Neural crest cell (in vitro differentiated cells): ENCODE measurements around the gene PRR20E. TPM values are rescaled to one million over a fixed set of nuclear protein-coding genes. Genes with fewer than 3 reads are reported as not detected.
"Not testable (repeated sequence)": the region's sequence is repeated elsewhere in the genome, so short reads cannot be mapped to it uniquely, and the experiment has no call there.

Experiments
- DNase-seq: peaks from one replicate; pipeline ENCODE4 v3.0.0; 2021; ENCODE audit warnings: low read depth, mixed read lengths, low spot score
- H3K27ac Mint-ChIP-seq: one replicate; pipeline ENCODE4 v1.8.0; 2021; ENCODE audit warnings: mild to moderate bottlenecking, mixed read lengths; ENCODE audit not compliant: unreplicated experiment
- H3K27me3 Mint-ChIP-seq: 2 replicates; pipeline ENCODE4 v1.8.0; 2021; ENCODE audit warnings: low read depth, mild to moderate bottlenecking, mixed read lengths
- H3K36me3 Mint-ChIP-seq: 2 replicates; pipeline ENCODE4 v1.8.0; 2021; ENCODE audit warnings: low read depth, mild to moderate bottlenecking, mixed read lengths
- H3K4me1 Mint-ChIP-seq: 2 replicates; pipeline ENCODE4 v1.8.0; 2021; ENCODE audit warnings: mixed read lengths
- H3K4me3 Mint-ChIP-seq: one replicate; pipeline ENCODE4 v1.8.0; 2021; ENCODE audit warnings: mild to moderate bottlenecking, mixed read lengths
- H3K9me3 Mint-ChIP-seq: 2 replicates; pipeline ENCODE4 v1.8.0; 2021; ENCODE audit warnings: mixed read lengths
- total RNA-seq: library from RNA; stranded (reverse); gene quantifications from 2 replicates; pipeline ENCODE4 v1.2.1, GENCODE V29; 2021
- TF ChIP-seq, protein P1 (sequence below): fragments of 200-600 bp; sonication (generic); conservative IDR thresholded peaks from 2 replicates; pipeline ENCODE4 v1.5.0; 2021; ENCODE audit warnings: antibody characterized with exemption, mild to moderate bottlenecking

The PRR20E gene
- total RNA-seq, 1 donor from 2014 or later = not detected

DNA sequence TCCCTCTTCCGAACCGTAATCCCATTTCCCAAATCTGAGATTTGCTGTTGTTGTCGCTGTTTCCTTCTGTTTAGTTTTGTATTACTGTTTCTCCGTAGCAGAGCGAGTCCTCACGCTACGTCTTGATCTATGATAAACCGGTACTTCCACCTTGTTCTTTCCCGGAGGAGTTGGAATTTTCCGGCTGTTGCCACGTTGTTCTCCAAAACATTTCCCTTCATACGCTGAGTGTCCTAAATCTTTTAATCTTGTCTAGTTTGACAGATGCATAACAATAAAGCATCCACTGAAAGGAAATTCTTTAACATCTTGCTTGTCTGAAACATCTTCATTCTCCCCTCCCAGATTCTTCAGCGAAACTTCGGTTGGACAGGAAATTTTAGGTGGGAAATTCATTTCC lies 18.9 kb upstream of the PRR20E start:
- not testable (repeated sequence) for H3K36me3 Mint-ChIP-seq, H3K27me3 Mint-ChIP-seq, H3K27ac Mint-ChIP-seq, DNase-seq, H3K4me3 Mint-ChIP-seq, H3K9me3 Mint-ChIP-seq, H3K4me1 Mint-ChIP-seq

DNA sequence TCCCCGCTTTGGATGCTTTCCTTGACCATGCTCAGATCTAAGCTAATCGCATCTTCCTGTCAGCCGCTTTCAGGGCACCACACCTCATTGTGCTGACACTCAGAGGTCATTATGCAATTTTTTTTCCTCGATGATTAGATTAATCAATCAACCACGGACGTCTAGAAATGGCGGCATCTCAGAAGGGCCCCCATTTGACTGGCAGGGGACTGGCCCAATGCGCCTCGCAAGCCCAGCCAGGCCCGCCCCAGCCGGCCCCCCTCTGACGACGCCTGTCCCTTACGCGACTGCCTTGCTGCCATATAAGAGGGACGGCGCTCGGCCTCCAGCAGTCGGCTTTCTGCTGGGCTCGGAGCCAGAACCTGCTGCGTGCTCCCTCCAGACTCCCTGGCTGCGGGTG lies 13.2 kb upstream of the PRR20E start, which contains the start of gene PRR20C:
TSS of gene PRR20C (plus strand) at position 301 of the 400 bp plus-strand sequence. CDS start 387 bp downstream, outside the sequence.
- not testable (repeated sequence) for DNase-seq, H3K4me3 Mint-ChIP-seq, H3K27ac Mint-ChIP-seq, H3K9me3 Mint-ChIP-seq, H3K36me3 Mint-ChIP-seq, H3K4me1 Mint-ChIP-seq, H3K27me3 Mint-ChIP-seq

DNA sequence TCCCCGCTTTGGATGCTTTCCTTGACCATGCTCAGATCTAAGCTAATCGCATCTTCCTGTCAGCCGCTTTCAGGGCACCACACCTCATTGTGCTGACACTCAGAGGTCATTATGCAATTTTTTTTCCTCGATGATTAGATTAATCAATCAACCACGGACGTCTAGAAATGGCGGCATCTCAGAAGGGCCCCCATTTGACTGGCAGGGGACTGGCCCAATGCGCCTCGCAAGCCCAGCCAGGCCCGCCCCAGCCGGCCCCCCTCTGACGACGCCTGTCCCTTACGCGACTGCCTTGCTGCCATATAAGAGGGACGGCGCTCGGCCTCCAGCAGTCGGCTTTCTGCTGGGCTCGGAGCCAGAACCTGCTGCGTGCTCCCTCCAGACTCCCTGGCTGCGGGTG lies 6.7 kb upstream of the PRR20E start, which contains the start of gene PRR20D:
TSS of gene PRR20D (plus strand) at position 301 of the 400 bp plus-strand sequence. CDS start 387 bp downstream, outside the sequence.
- H3K9me3 Mint-ChIP-seq, DNase-seq, H3K36me3 Mint-ChIP-seq, H3K27me3 Mint-ChIP-seq, H3K4me1 Mint-ChIP-seq, H3K4me3 Mint-ChIP-seq, H3K27ac Mint-ChIP-seq: not testable (repeated sequence)

DNA sequence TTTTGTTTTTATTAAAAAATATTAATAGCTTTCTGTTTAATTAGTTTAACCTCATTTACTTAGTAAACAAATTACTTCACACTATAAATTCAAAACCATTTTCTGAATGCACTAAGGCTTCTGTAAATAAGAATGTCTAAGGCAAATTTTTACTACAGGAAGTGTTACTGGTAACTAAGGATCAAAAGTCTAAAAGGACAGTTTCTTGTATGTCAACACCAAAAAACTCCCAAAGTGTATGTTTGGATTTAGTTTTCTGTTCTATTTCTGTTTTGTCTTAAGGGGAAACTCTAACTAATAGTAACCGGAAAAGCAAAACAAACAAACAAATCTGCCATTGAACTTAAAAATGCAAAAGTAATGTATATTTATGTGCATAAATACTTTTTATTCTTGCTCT lies 24.7 kb downstream of the PRR20E start:
- no peak for DNase-seq
- no peak overlapping the region for H3K4me3 Mint-ChIP-seq

DNA sequence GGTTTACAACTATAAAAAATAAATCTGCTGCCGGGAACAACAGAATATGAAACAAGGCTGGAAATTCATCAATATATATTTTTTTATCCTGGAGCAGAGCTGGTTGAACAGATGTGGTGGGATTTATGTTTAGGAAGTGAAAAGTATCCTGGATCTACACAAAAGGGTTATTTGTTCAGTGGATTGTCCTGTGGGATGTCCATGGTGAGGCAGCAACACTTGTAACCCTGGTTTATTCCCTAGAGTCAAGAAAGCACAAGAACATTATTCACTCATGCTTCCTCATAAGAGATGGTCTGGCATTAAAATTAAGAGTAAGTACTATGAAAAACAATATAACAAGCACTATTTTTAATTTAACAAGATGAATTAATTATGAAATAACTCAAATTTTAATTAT lies 46.0 kb downstream of the PRR20E start:
- Mint-ChIP-seq H3K27me3 (no peaks in the 10 kb centered on the region), H3K36me3 (no peaks in the 10 kb centered on the region), H3K9me3 (peaks cover 2% of the 10 kb centered on the region), H3K4me1 (peaks cover 11% of the 10 kb centered on the region), H3K4me3 (no peak overlapping the region), H3K27ac (peak overlapping the region; percentile 51)
- DNase-seq = no peak
- TF ChIP-seq, protein P1, sequence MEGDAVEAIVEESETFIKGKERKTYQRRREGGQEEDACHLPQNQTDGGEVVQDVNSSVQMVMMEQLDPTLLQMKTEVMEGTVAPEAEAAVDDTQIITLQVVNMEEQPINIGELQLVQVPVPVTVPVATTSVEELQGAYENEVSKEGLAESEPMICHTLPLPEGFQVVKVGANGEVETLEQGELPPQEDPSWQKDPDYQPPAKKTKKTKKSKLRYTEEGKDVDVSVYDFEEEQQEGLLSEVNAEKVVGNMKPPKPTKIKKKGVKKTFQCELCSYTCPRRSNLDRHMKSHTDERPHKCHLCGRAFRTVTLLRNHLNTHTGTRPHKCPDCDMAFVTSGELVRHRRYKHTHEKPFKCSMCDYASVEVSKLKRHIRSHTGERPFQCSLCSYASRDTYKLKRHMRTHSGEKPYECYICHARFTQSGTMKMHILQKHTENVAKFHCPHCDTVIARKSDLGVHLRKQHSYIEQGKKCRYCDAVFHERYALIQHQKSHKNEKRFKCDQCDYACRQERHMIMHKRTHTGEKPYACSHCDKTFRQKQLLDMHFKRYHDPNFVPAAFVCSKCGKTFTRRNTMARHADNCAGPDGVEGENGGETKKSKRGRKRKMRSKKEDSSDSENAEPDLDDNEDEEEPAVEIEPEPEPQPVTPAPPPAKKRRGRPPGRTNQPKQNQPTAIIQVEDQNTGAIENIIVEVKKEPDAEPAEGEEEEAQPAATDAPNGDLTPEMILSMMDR = no peak

More for the DNA sequence above, 24.7 kb downstream of the PRR20E start:
- Mint-ChIP-seq H3K36me3 (no peaks in the 10 kb centered on the region), H3K27ac (no peak overlapping the region), H3K4me1 (no peaks in the 10 kb centered on the region), H3K9me3 (no peaks in the 10 kb centered on the region), H3K27me3 (no peaks in the 10 kb centered on the region)
- TF ChIP-seq, protein P1 = no peak

Other genes with a start within 250 kb of the PRR20E start
- gene PRR20A, start 26.3 kb upstream of the PRR20E start, total RNA-seq = not detected in 2 replicates
- not detected in 2 replicates for gene PRR20B, start 19.7 kb upstream of the PRR20E start, total RNA-seq
- not detected in 2 replicates for gene PRR20C, start 13.1 kb upstream of the PRR20E start, total RNA-seq
- gene PRR20D, start 6.6 kb upstream of the PRR20E start, total RNA-seq = not detected in 2 replicates